Retinal pigment epithelial cell (primary cell): ENCODE results near the gene KCND3.

Experiments used
- DNase-seq: peaks from one replicate; pipeline ENCODE4 v3.0.0-alpha.2; 2010; ENCODE audit warnings: low read depth
- H3K4me3 ChIP-seq: 2 replicates; pipeline ENCODE4 v1.5.1; 2011; ENCODE audit warnings: mild to moderate bottlenecking, low read length, control low read depth, moderate library complexity
- CTCF ChIP-seq: conservative IDR thresholded peaks from 2 replicates; pipeline ENCODE4 v1.5.1; 2011; ENCODE audit warnings: low read depth, low read length, control low read depth, inconsistent platforms

KCND3 gene

GRCh38 chr1:111953797-111954196 lies 35.7 kb downstream of the KCND3 start:
- TF ChIP-seq CTCF, result no peak
- no peak for DNase-seq
- H3K4me3 ChIP-seq, result no peak overlapping the region

GRCh38 chr1:111952125-111952657 lies 37.3 kb downstream of the KCND3 start:
- no peak for TF ChIP-seq CTCF
- no peak for DNase-seq

DNA sequence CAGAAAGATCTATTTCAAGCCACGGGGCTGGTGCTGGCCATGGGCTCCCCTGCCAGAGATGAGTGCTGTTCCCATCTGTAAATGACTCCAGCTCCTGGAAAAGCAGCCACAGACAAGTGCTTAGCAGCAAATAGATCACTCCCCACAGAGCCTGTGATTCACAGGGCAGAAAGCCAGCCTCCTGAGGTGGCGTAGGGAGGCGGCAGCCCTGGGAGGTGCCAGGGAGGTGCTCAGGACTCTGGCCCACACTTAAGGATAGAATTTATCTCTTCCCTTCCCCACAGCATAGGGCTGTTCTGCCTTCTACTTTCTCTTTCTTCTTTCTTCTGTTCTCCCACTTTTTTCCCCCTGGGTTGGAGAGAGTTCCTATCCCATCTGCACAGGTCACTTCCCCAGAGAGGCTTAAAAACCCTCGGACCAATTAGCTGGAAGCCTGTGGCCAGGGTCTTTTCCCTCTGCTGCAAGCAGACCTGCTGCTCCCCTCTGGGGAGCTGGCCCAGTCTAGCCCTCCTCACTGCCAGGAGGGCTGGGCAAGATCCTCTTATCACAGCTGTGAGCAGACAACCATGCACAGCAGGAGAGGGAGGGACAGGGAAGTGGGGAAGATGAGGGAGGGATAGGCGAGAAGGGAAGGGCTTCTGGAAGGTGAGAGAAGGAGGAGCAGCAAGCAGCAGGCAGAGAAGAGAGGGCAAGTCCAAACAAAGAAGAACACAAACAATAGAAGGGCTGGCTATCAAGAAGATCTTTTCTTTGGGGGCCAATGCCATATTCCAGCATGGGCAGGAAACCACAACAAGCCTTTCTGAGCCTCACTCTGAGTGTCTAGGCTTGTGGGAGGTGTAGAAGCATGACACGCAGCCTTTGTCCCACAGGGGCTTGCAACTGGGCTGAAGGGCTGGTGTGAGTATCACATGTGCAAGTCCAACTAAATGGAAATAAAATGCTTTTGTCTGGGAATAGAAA lies 41.0 kb downstream of the KCND3 start:
- no peak for DNase-seq
- no peak overlapping the region for H3K4me3 ChIP-seq
- TF ChIP-seq CTCF, result no peak

More at GRCh38 chr1:111952125-111952657, 37.3 kb downstream of the KCND3 start:
- H3K4me3 ChIP-seq, result no peak overlapping the region

DNA sequence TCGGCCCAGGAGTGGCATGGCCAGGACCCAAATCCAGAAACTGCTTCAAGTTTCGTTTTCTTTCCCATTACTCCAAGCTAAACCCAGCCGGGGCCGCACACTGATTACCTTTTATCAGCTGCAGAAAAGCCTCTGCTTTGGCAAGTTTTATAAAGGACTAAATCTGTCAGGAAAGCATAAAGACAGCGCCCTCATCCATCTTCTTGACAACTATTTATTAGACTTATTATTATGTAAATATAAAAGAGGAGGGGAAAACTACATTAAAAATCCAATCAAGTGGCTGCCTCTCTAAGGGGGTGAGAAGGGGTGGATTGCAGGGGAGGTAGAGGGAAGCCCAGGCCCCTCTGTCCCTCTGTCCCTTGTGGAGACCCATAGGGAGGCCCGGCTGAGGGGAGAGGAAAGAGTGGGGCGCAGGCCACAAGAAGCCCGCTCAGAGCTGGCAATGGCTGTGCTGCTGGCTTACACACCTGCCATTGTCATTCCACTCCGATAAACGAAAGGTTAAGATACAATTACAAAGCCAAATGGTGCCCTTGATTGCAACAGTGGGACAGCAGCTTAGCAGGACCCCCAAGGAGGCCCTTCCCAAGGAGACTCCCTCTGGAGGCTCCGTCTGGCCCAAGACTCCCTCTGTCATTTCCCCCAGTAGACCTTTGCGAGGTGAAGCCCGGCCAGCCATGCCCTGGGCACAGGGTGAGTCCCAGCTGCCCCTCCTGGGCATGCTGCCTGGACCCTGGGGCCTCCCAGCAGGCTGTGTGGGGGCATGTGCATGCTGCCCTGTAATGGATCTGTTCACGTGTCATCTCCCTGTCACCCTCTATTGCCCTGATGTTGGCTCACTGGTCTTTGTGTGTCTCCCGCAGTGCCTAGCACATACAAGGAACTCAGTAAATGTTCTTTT lies 45.4 kb downstream of the KCND3 start:
- no peak overlapping the region for H3K4me3 ChIP-seq
- TF ChIP-seq CTCF, result no peak
- DNase-seq, result no peak

DNA sequence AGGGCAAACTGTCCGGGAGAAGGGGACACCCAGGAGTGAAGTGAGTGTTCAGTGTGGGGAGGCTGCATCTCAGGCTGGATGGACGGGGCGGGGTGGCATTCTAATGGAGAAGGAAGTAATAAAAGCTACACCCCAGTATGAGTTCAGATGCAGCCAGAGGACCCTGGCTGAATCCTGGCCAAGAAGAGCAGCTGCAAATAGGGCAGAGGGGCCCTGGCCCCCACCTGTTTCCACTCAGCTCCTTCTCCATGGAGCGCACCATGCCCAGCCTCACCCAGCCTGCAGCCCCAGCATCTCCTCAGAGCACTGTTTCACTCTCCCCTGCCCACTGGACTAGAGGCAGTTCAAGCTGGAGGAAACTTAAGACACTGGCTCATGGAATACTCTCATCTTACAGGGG lies 46.4 kb downstream of the KCND3 start:
- no peak for DNase-seq
- TF ChIP-seq CTCF, result no peak

GRCh38 chr1:111938536-111938935 lies 50.9 kb downstream of the KCND3 start:
- no peak overlapping the region for H3K4me3 ChIP-seq
- TF ChIP-seq CTCF, result no peak
- DNase-seq, result no peak

More for the DNA sequence above, 46.4 kb downstream of the KCND3 start:
- H3K4me3 ChIP-seq, result no peak overlapping the region
